Measurements from ENCODE around the gene HSF2BP.

The HSF2BP gene

DNA sequence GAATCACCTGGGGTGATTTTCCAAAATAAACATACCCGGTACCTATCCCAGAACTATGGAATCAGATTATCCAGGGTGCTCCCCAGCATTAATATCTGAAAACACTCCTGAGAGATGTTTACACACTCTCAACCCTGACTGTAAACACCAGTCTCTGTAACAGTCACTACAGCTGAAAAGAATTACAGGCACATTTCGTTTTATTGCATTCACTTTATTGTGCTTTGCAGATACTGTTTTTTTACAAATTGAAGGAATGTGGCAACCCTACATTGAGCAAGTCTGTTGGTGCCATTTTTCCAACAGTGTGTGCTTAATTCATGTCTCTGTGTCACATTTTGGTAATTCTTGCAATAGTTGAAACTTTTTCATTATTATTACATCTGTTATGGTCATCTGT is 31.8 kb downstream of the HSF2BP start:
- H3K4me3 ChIP-seq (ENCODE audit: low read depth, low read length) = no peak overlapping the region
- TF ChIP-seq, protein P1, sequence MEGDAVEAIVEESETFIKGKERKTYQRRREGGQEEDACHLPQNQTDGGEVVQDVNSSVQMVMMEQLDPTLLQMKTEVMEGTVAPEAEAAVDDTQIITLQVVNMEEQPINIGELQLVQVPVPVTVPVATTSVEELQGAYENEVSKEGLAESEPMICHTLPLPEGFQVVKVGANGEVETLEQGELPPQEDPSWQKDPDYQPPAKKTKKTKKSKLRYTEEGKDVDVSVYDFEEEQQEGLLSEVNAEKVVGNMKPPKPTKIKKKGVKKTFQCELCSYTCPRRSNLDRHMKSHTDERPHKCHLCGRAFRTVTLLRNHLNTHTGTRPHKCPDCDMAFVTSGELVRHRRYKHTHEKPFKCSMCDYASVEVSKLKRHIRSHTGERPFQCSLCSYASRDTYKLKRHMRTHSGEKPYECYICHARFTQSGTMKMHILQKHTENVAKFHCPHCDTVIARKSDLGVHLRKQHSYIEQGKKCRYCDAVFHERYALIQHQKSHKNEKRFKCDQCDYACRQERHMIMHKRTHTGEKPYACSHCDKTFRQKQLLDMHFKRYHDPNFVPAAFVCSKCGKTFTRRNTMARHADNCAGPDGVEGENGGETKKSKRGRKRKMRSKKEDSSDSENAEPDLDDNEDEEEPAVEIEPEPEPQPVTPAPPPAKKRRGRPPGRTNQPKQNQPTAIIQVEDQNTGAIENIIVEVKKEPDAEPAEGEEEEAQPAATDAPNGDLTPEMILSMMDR (IDR thresholded peaks at IDR 0.05; ENCODE audit: borderline replicate concordance, insufficient read depth, low read depth, low read length) = no peak

DNA sequence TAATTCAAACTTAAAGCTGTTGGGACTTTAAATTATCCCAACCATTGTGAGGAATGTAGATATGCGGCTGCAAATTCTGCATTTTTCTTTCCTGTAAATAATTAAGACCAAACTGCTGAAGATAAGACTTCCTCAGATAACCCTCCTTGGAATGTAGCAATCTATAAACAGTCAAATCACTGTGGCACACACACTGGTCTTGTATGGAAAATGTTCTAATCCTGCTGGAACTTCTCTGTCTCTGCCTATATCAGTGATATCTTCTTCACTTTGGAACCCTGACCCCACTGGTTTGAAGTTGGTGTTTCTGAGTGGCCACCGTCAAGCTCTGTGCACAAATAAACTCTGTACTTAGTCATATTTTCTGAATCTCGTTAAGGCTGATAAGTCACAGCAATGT is 32.9 kb downstream of the HSF2BP start:
- H3K4me3 ChIP-seq (ENCODE audit: low read depth, low read length) = no peak overlapping the region
- TF ChIP-seq, protein P1 (IDR thresholded peaks at IDR 0.05; ENCODE audit: borderline replicate concordance, insufficient read depth, low read depth, low read length) = no peak

DNA sequence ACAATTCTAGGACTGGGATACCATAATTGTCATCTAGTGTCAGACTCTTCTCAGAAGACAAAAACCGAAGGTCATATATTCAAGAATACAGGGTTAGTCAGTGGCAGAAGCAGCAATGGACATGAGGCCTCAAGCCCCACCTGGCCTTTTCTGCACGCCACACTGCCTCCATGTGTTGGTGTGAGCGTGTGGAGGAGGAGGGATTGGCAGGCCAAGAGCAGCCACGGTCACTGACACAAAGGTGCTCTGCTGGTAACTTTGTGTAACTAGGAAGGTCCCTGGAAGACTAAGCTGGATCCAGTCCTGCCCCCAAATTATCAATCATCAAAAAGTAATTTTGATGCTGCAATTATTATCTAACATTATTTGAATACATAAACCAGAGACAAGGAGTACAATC is 34.9 kb downstream of the HSF2BP start:
- no peak overlapping the region for H3K4me3 ChIP-seq (ENCODE audit: low read depth, low read length)
- TF ChIP-seq, protein P1 (IDR thresholded peaks at IDR 0.05; ENCODE audit: borderline replicate concordance, insufficient read depth, low read depth, low read length) = no peak

DNA sequence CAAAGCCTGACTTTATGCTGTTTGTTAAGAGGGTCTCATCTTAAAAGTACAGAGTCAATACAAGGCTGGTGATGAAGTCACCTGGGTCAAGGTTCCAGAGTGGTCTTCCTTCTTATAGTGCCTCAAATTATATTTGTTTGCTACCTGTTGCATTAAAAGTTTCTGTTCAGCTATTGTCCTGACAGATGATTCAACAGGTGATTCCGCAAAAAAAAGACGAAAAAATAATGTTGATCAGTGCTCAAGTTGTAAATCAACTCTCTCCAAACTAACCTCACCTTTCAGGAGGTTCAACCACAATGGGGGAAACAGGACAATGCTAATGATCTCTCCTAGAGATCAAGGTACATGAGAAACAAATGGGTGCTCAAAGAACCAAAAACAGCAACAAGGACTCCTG is 35.7 kb downstream of the HSF2BP start:
- TF ChIP-seq, protein P1 (IDR thresholded peaks at IDR 0.05; ENCODE audit: borderline replicate concordance, insufficient read depth, low read depth, low read length) = no peak
- H3K4me3 ChIP-seq (ENCODE audit: low read depth, low read length) = no peak overlapping the region

DNA sequence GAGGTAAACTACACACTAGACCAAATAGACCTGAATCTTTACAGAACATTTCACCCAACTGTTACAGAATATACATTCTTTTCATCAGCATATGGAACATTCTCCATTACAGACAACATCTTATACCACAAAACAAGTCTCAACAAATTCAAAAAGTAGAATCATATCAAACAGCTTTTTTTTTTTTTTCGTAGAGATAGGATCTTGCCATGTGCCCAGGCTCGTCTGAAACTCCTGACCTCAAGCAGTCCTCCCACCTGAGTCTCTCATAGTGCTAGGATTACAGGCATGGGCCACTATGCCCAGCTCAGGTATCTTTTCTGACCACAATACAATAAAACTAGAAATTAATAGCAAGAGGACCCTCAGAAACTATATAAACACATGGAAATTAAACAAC is 36.5 kb downstream of the HSF2BP start:
- TF ChIP-seq, protein P1 (IDR thresholded peaks at IDR 0.05; ENCODE audit: borderline replicate concordance, insufficient read depth, low read depth, low read length) = no peak

DNA sequence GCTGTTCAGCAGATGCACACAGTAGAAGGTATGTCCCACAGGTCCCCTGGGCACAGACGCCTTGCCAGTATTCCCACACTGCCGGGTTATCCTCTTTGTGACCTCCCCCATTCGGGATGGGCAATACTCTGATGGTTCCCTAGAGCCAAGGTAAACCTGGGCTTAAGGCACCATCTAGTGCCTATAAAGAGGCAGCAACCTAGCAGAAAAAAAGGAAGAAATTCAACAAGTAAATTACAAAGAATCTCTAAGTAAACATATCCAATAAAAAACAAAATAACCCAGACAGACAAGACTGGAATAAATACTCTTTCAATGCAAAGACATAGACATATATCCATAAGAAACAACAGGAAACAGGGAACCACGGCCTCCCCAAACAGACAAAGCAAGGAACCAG is 39.4 kb downstream of the HSF2BP start:
- TF ChIP-seq, protein P1 (IDR thresholded peaks at IDR 0.05; ENCODE audit: borderline replicate concordance, insufficient read depth, low read depth, low read length) = no peak
- H3K4me3 ChIP-seq (ENCODE audit: low read depth, low read length) = no peak overlapping the region

More for the DNA sequence above, 36.5 kb downstream of the HSF2BP start:
- H3K4me3 ChIP-seq (ENCODE audit: low read depth, low read length) = no peak overlapping the region

DNA sequence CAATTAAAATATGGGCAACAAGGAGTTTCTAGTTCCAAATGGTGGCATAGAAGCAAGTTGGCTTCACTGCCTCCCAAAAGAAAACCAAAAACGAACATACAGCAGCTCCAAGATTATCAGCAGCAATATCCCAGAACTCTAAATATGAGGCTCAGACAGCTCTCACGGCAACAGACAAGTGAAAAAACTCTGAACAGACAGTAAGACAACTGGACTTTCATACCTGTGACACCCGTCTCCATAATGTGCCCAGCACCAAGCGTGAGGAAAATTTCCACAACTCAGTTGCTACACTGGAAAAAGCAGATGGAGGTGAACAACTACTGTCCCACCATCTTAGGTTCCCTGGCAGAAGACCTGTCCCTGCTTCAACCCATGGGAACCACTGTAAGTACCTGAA is 39.9 kb downstream of the HSF2BP start:
- TF ChIP-seq, protein P1 (IDR thresholded peaks at IDR 0.05; ENCODE audit: borderline replicate concordance, insufficient read depth, low read depth, low read length) = no peak

More for the DNA sequence above, 39.9 kb downstream of the HSF2BP start:
- H3K4me3 ChIP-seq (ENCODE audit: low read depth, low read length) = no peak overlapping the region

Measured in GM12875 (cell line).